Transverse colon (tissue), 4 donors: ENCODE data around the gene MBTPS2. TPM values are rescaled to one million over a fixed set of nuclear protein-coding genes. Genes with fewer than 3 reads are reported as not detected.

Source experiments
- DNase-seq: peaks from one replicate; pipeline ENCODE4 v3.0.0-alpha.2; 2019
- H3K27ac ChIP-seq, 4 donors: fragments of 200-600 bp; sonication (generic); 2 replicates each; pipeline ENCODE4 v1.5.1; 2016 to 2018; ENCODE audit warnings: inconsistent platforms in 4 of 4
- H3K27me3 ChIP-seq: fragments of 200-600 bp; sonication (generic); 2 replicates; pipeline ENCODE4 v1.5.1; 2017; ENCODE audit warnings: inconsistent platforms
- H3K36me3 ChIP-seq, 4 donors: fragments of 200-600 bp; sonication (generic); 2 replicates each; pipeline ENCODE4 v1.5.1; 2017 to 2019; ENCODE audit warnings: inconsistent platforms in 4 of 4
- H3K4me1 ChIP-seq, 4 donors: fragments of 200-600 bp; sonication (generic); 2 replicates each; pipeline ENCODE4 v1.5.1; 2017 to 2020; ENCODE audit warnings: inconsistent platforms in 4 of 4
- H3K4me3 ChIP-seq, 4 donors: fragments of 200-600 bp; sonication (generic); 1 replicate in 1 of 4; 2 replicates in 3 of 4; pipeline versions ENCODE4 v1.5.1 to v1.6.1; 2017 to 2019; ENCODE audit warnings: inconsistent platforms in 4 of 4
- H3K9me3 ChIP-seq, 2 donors: fragments of 200-600 bp; sonication (generic); 2 replicates each; pipeline ENCODE4 v1.5.1; 2017 to 2019; ENCODE audit warnings: inconsistent platforms in 2 of 2
- CTCF ChIP-seq, 5 experiments: fragments of 200-600 bp in 3 of 5; fragments of 450-650 bp in 2 of 5; sonication (generic) in 3 of 5; IDR thresholded peaks; 1 replicate in 2 of 5; 2 replicates in 3 of 5; pipeline ENCODE4 v1.5.1; 2016 to 2017; ENCODE audit warnings: antibody characterized with exemption in 5 of 5, inconsistent platforms in 3 of 5, mild to moderate bottlenecking in 2 of 5, moderate library complexity in 1 of 5
- EP300 ChIP-seq: sonication (generic); formaldehyde crosslinking; IDR thresholded peaks from one replicate; pipeline ENCODE4 v1.6.1; 2017; ENCODE audit warnings: antibody characterized with exemption, low read depth
- POLR2A ChIP-seq: fragments of 450-650 bp; IDR thresholded peaks from one replicate; pipeline ENCODE4 v1.6.1; 2016; ENCODE audit warnings: antibody characterized with exemption, mild to moderate bottlenecking, moderate library complexity
- POLR2AphosphoS5 ChIP-seq, 3 donors: sonication (generic); formaldehyde crosslinking; IDR thresholded peaks; one replicate each; pipeline ENCODE4 v1.6.1; 2016; ENCODE audit warnings: antibody characterized with exemption in 3 of 3
- WGBS, 2 donors: methylation state at CpG; one replicate each; pipeline ENCODE4 v1.1.5; 2018; ENCODE audit warnings: low coverage in 1 of 2; 5-methylcytosine and 5-hydroxymethylcytosine counted together
- in situ Hi-C, 4 donors: fragments of 200-750 bp; cut with MboI; loops; one replicate each; pipeline versions ENCODE4 v1.15.0 to v1.15.1; 2017; ENCODE audit warnings: low sequenced_read_pairs in 3 of 4, low pct_ligation_motif_present in 1 of 4, low pct_unique_long_range_greater_than_20kb in 1 of 4
- intact Hi-C: fragments of 100-400 bp; cut with DNase I; formaldehyde crosslinking; loops from one replicate; pipeline ENCODE4 v1.15.1; 2023; ENCODE audit warnings: low total_unique reads
- total RNA-seq, 4 donors: library from RNA; depleted of rRNA; stranded (reverse); fragments of >200 nt; gene quantifications; one replicate each; pipeline ENCODE4 v1.1.0, GENCODE V29; 2016

The MBTPS2 gene
- 1 to 10 TPM; 1.8 to 7.8 (median 4.7) TPM for total RNA-seq

GRCh38 chrX:21839334-21840192, at the start of gene MBTPS2:
TSS of gene MBTPS2 (plus strand) at chrX:21839617. CDS start at chrX:21839735, 118 bp downstream.
- Histone ChIP-seq H3K4me1 (peaks cover 0 to 13% (median 2%) of the 10 kb centered on the region in 4 donors), H3K27me3 (no peaks in the 10 kb centered on the region), H3K36me3 (no peaks in the 10 kb centered on the region), H3K9me3 (no peaks in the 10 kb centered on the region), H3K27ac (peak within 1 kb of the TSS; percentile 71 to 88 (median 81)), H3K4me3 (peak within 1 kb of the TSS; percentile 42 to 77 (median 64))
- TF ChIP-seq POLR2A = peak; percentile 67
- TF ChIP-seq CTCF (IDR thresholded peaks at IDR 0.05) = peak in 1 of 5 experiments; percentile 14
- no peak for TF ChIP-seq EP300
- TF ChIP-seq POLR2AphosphoS5 (IDR thresholded peaks at IDR 0.05) = peak; percentile 48 to 77 (median 74)
- in situ Hi-C loops (loop anchor here in 1 of 4 donors (25.0 kb wide), 1 partner anchor 98 kb away; the partner anchor contains the start of gene SMS), intact Hi-C loops (no loop called here)
- WGBS, 2 donors = 0 to 45% methylated on average over 1 to 61 of the region's 61 CpGs
- DNase-seq = peak; percentile 85

DNA sequence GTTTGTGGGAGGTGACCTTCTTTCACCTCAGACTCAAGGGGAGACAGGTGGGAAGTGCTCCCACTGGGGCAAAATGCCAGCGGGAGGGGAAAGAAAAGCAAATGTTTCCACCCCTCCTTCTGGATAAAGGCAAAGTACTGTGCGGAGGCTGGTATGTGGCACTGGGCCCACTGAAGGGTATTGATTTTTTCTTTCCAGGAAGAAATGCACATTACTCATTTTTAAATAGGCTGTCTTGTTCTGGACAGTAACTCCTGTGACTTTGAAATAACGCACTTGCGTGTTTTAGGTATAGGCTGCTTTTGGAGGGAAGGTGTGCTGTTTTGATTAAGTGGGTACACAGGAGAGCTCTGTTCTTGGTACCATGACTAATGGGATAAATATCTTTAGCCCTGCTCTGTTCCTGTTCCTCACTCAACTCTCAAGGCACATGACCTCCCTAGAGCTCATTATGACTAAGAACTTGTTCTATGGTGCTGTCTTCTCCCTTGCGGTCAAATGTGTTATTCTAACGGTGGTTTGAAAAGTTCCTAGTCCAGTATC, 40.7 kb upstream of the MBTPS2 start:
- no peak for DNase-seq

DNA sequence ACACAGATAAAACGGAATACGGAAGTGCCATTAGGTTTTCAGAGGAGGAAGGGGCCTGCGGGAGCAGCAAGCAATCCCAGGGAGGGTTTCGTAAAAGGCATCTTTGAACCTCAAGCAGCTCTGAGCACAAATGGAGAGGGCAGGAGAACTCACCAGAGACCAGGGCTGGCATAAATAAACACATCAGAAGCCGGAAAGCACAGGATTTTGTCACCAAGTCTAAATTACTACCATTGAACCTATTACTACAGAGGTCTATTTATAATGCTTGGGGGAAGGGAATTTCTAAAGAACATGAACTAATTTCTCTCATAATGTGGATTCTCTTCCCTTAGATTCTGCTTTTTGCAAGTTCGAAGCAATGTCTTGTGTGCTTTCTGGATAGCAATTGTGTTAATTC, 39.6 kb upstream of the MBTPS2 start:
- 75 to 83% methylated on average over 1 to 6 of the region's 6 CpGs for WGBS, 2 donors
- TF ChIP-seq POLR2AphosphoS5 (IDR thresholded peaks at IDR 0.05) = no peak
- TF ChIP-seq EP300 = no peak
- TF ChIP-seq CTCF (IDR thresholded peaks at IDR 0.05) = no peak
- TF ChIP-seq POLR2A = no peak
- Histone ChIP-seq H3K9me3 (no peaks in the 10 kb centered on the region), H3K36me3 (no peaks in the 10 kb centered on the region), H3K27ac (peak overlapping the region in 1 of 4 donors; percentile 9), H3K4me1 (peaks cover 0 to 4% (median 0%) of the 10 kb centered on the region in 4 donors), H3K27me3 (no peaks in the 10 kb centered on the region), H3K4me3 (no peak overlapping the region)
- intact Hi-C loops = no loop called here
- in situ Hi-C loops = no loop called here
- DNase-seq = no peak

More for the DNA sequence above, 40.7 kb upstream of the MBTPS2 start:
- no peaks in the 10 kb centered on the region for H3K36me3 ChIP-seq
- H3K9me3 ChIP-seq = no peaks in the 10 kb centered on the region
- no peaks in the 10 kb centered on the region for H3K27me3 ChIP-seq
- 76 to 83% methylated on average over 3 to 6 of the region's 6 CpGs for WGBS, 2 donors
- intact Hi-C loops (no loop called here), in situ Hi-C loops (no loop called here)
- TF ChIP-seq POLR2AphosphoS5 (IDR thresholded peaks at IDR 0.05) = no peak
- TF ChIP-seq CTCF (IDR thresholded peaks at IDR 0.05) = no peak
- no peak for TF ChIP-seq EP300
- TF ChIP-seq POLR2A = no peak
- peaks cover 0 to 4% (median 0%) of the 10 kb centered on the region in 4 donors for H3K4me1 ChIP-seq
- H3K4me3 ChIP-seq = no peak overlapping the region
- no peak overlapping the region for H3K27ac ChIP-seq

- H3K27me3 ChIP-seq = no peaks in the 10 kb centered on the region
- 3% methylated on average over 1 of the region's 1 CpG; no CpG with 5 or more reads in 1 of the 2 donors for WGBS, 2 donors
- in situ Hi-C loops (no loop called here), intact Hi-C loops (no loop called here)
- peak overlapping the region in 2 of 4 donors; percentile 9 to 16 for H3K27ac ChIP-seq
- H3K4me1 ChIP-seq = peaks cover 0 to 4% (median 0%) of the 10 kb centered on the region in 4 donors
- no peaks in the 10 kb centered on the region for H3K9me3 ChIP-seq
- no peak overlapping the region for H3K4me3 ChIP-seq
- H3K36me3 ChIP-seq = no peaks in the 10 kb centered on the region
- no peak for DNase-seq
- TF ChIP-seq POLR2A = no peak
- no peak for TF ChIP-seq POLR2AphosphoS5 (IDR thresholded peaks at IDR 0.05)
- TF ChIP-seq EP300 = no peak
- no peak for TF ChIP-seq CTCF (IDR thresholded peaks at IDR 0.05)
These were observed 39.1 kb upstream of the MBTPS2 start for GRCh38 chrX:21800344-21800770.
